Tibial nerve (tissue), 4 donors: Measurements from ENCODE around the gene FUT6.

Experiments
- CTCF ChIP-seq, 5 experiments: fragments of 200-600 bp in 3 of 5; fragments of 450-650 bp in 2 of 5; sonication (generic) in 3 of 5; IDR thresholded peaks; one replicate each; pipeline ENCODE4 v1.5.1; 2016 to 2019; ENCODE audit warnings: antibody characterized with exemption in 5 of 5, mild to moderate bottlenecking in 3 of 5, moderate library complexity in 2 of 5
- EP300 ChIP-seq, 2 donors: sonication (generic); formaldehyde crosslinking; IDR thresholded peaks; one replicate each; pipeline ENCODE4 v1.6.1; 2017; ENCODE audit warnings: antibody characterized with exemption in 2 of 2, mild to moderate bottlenecking in 1 of 2
- POLR2A ChIP-seq, 2 donors: fragments of 450-650 bp; IDR thresholded peaks; one replicate each; pipeline ENCODE4 v1.6.1; 2017; ENCODE audit warnings: antibody characterized with exemption in 2 of 2, mild to moderate bottlenecking in 2 of 2, moderate library complexity in 2 of 2

- TF ChIP-seq CTCF (IDR thresholded peaks at IDR 0.05): no peak
- TF ChIP-seq POLR2A (IDR thresholded peaks at IDR 0.05): no peak
- TF ChIP-seq EP300 (IDR thresholded peaks at IDR 0.05): no peak
Measured at GRCh38 chr19:5827342-5827890, 12.1 kb downstream of the FUT6 start.
